SK-N-SH treated with all-trans-retinoic acid at 6 μM for 48 hours (cell line): Measurements from ENCODE around the gene ZFYVE28.

Experiments used
- ATAC-seq: fragments of 200-7000 bp; cut with Tn5 transposase; 3 replicates; pipeline ENCODE4 v1.9.1; 2020; ENCODE audit warnings: mild to moderate bottlenecking, moderate library complexity
- ARNTL ChIP-seq: fragments of 450-650 bp; formaldehyde crosslinking; IDR thresholded peaks from 2 replicates; pipeline ENCODE4 v1.5.0; 2020; ENCODE audit warnings: low read depth, mild to moderate bottlenecking, moderate library complexity, borderline replicate concordance
- BACH2 ChIP-seq: fragments of 250-450 bp; sonication (Bioruptor Pico); IDR thresholded peaks from 2 replicates; pipeline ENCODE4 v1.9.0; 2021; ENCODE audit warnings: mild to moderate bottlenecking, borderline replicate concordance
- CSDC2 ChIP-seq: fragments of 250-450 bp; sonication (Bioruptor Pico); IDR thresholded peaks from 2 replicates; pipeline ENCODE4 v1.5.0; 2020; ENCODE audit warnings: mild to moderate bottlenecking, moderate library complexity
- CSRNP3 ChIP-seq: fragments of 250-450 bp; sonication (Bioruptor Pico); IDR thresholded peaks from 2 replicates; pipeline ENCODE4 v1.5.1; 2021; ENCODE audit warnings: mild to moderate bottlenecking, moderate library complexity
- ESRRG ChIP-seq: fragments of 250-450 bp; sonication (Bioruptor Pico); IDR thresholded peaks from 2 replicates; pipeline ENCODE4 v1.6.1; 2021; ENCODE audit warnings: mild to moderate bottlenecking
- GLIS3 ChIP-seq: fragments of 250-450 bp; sonication (Bioruptor Pico); IDR thresholded peaks from 2 replicates; pipeline ENCODE4 v1.5.0; 2020; ENCODE audit warnings: mild to moderate bottlenecking, moderate library complexity
- ISL1 ChIP-seq: fragments of 250-450 bp; sonication (Bioruptor Pico); IDR thresholded peaks from 2 replicates; pipeline ENCODE4 v2.1.2; 2022; ENCODE audit warnings: mild to moderate bottlenecking, moderate library complexity
- OSR1 ChIP-seq: fragments of 250-450 bp; sonication (Bioruptor Pico); IDR thresholded peaks from 2 replicates; pipeline ENCODE4 v1.8.0; 2022; ENCODE audit warnings: moderate library complexity, mild to moderate bottlenecking, inconsistent platforms
- PATZ1 ChIP-seq: fragments of 250-450 bp; sonication (Bioruptor Pico); IDR thresholded peaks from 2 replicates; pipeline ENCODE4 v1.8.0; 2020; ENCODE audit warnings: mild to moderate bottlenecking, moderate library complexity, borderline replicate concordance
- POU6F1 ChIP-seq: fragments of 250-450 bp; sonication (Bioruptor Pico); IDR thresholded peaks from 2 replicates; pipeline ENCODE4 v1.8.0; 2021; ENCODE audit warnings: low read depth, mild to moderate bottlenecking, moderate library complexity, borderline replicate concordance
- PPARA ChIP-seq: fragments of 250-450 bp; sonication (Bioruptor Pico); IDR thresholded peaks from 2 replicates; pipeline ENCODE4 v1.5.0; 2020; ENCODE audit warnings: mild to moderate bottlenecking, borderline replicate concordance
- SNAI2 ChIP-seq: fragments of 250-450 bp; sonication (Bioruptor Pico); IDR thresholded peaks from 2 replicates; pipeline ENCODE4 v1.5.0; 2020; ENCODE audit warnings: mild to moderate bottlenecking, moderate library complexity
- TCF4 ChIP-seq: fragments of 250-450 bp; sonication (Bioruptor Pico); IDR thresholded peaks from 2 replicates; pipeline ENCODE4 v1.8.0; 2021; ENCODE audit warnings: mild to moderate bottlenecking, moderate library complexity, borderline replicate concordance
- TOX ChIP-seq: fragments of 250-450 bp; sonication (Bioruptor Pico); IDR thresholded peaks from 2 replicates; pipeline ENCODE4 v1.8.0; 2021; ENCODE audit warnings: mild to moderate bottlenecking, moderate library complexity, borderline replicate concordance
- TSHZ2 ChIP-seq: fragments of 250-450 bp; sonication (Bioruptor Pico); IDR thresholded peaks from 2 replicates; pipeline ENCODE4 v1.5.0; 2020; ENCODE audit warnings: mild to moderate bottlenecking, moderate library complexity
- ZC3H10 ChIP-seq: fragments of 250-450 bp; sonication (Bioruptor Pico); IDR thresholded peaks from 2 replicates; pipeline ENCODE4 v1.5.1; 2021; ENCODE audit warnings: mild to moderate bottlenecking, moderate library complexity
- ZFP3 ChIP-seq: fragments of 250-450 bp; sonication (Bioruptor Pico); IDR thresholded peaks from 2 replicates; pipeline ENCODE4 v1.5.0; 2020; ENCODE audit warnings: mild to moderate bottlenecking, moderate library complexity
- ZNF565 ChIP-seq: fragments of 450-650 bp; formaldehyde crosslinking; conservative IDR thresholded peaks from 2 replicates; pipeline ENCODE4 v1.5.0; 2020; ENCODE audit warnings: low read depth, mild to moderate bottlenecking, moderate library complexity
- ZNF70 ChIP-seq: fragments of 450-650 bp; formaldehyde crosslinking; IDR thresholded peaks from 2 replicates; pipeline ENCODE4 v1.5.0; 2020; ENCODE audit warnings: mild to moderate bottlenecking, moderate library complexity
- ZNF8 ChIP-seq: fragments of 450-650 bp; formaldehyde crosslinking; IDR thresholded peaks from 2 replicates; pipeline ENCODE4 v1.5.0; 2020; ENCODE audit warnings: mild to moderate bottlenecking, moderate library complexity
- TF ChIP-seq, protein P1 (sequence below): fragments of 250-450 bp; sonication (Bioruptor Pico); IDR thresholded peaks from 2 replicates; pipeline ENCODE4 v1.5.1; 2020; ENCODE audit warnings: low read depth, mild to moderate bottlenecking, moderate library complexity

Gene ZFYVE28

GRCh38 chr4:2350982-2351381 is 67.5 kb downstream of the ZFYVE28 start:
- no peak for ATAC-seq

DNA sequence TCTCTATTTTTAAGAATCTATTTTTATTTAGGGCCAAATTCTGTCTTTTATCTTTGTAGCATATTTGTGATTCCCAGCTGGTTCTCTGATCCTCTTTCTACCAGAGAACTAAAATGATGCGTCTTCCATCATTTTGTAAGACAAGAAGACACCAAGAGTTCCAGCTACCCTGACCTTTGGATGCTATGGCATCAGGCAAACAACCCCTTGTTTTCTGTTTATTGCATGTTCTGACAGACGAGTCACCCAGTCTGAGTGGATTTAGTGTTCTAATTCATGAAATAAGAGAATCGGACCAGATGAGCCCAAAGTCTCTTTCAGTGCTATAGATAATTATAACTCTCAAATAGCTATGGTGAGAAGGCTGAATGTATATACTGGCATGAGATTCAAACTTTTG is 69.7 kb downstream of the ZFYVE28 start:
- no peak for ATAC-seq
- TF ChIP-seq GLIS3 (CRISPR knock-in tag): no peak
- TF ChIP-seq ZFP3 (CRISPR knock-in tag): no peak
- TF ChIP-seq OSR1 (CRISPR knock-in tag): no peak
- no peak for TF ChIP-seq ESRRG
- TF ChIP-seq PATZ1: no peak
- TF ChIP-seq, protein P1, sequence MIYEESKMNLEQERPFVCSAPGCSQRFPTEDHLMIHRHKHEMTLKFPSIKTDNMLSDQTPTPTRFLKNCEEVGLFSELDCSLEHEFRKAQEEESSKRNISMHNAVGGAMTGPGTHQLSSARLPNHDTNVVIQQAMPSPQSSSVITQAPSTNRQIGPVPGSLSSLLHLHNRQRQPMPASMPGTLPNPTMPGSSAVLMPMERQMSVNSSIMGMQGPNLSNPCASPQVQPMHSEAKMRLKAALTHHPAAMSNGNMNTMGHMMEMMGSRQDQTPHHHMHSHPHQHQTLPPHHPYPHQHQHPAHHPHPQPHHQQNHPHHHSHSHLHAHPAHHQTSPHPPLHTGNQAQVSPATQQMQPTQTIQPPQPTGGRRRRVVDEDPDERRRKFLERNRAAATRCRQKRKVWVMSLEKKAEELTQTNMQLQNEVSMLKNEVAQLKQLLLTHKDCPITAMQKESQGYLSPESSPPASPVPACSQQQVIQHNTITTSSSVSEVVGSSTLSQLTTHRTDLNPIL: no peak
- no peak for TF ChIP-seq TCF4

More at GRCh38 chr4:2350982-2351381, 67.5 kb downstream of the ZFYVE28 start:
- TF ChIP-seq TSHZ2 (CRISPR knock-in tag) (no peak), CSRNP3 (no peak), ZNF565 (CRISPR knock-in tag) (no peak), PPARA (no peak), ZNF8 (no peak), ZC3H10 (CRISPR knock-in tag) (no peak), POU6F1 (CRISPR knock-in tag) (no peak), BACH2 (CRISPR knock-in tag) (no peak), OSR1 (CRISPR knock-in tag) (no peak), CSDC2 (CRISPR knock-in tag) (no peak), ARNTL (CRISPR knock-in tag) (no peak), GLIS3 (CRISPR knock-in tag) (no peak), SNAI2 (no peak), TOX (CRISPR knock-in tag) (no peak), ZNF70 (CRISPR knock-in tag) (no peak)
- TF ChIP-seq, protein P1: no peak

- ATAC-seq: no peak
- TF ChIP-seq CSDC2 (CRISPR knock-in tag) (no peak), ZFP3 (CRISPR knock-in tag) (no peak), OSR1 (CRISPR knock-in tag) (no peak), ZNF8 (no peak), PPARA (no peak), POU6F1 (CRISPR knock-in tag) (no peak), ZC3H10 (CRISPR knock-in tag) (no peak), ISL1 (no peak), TCF4 (no peak), CSRNP3 (no peak), ARNTL (CRISPR knock-in tag) (no peak)
Measured at GRCh38 chr4:2347190-2347589, 71.3 kb downstream of the ZFYVE28 start.
